ENCODE results near the gene CYTH1. TPM values are rescaled to one million over a fixed set of nuclear protein-coding genes. Genes with fewer than 3 reads are reported as not detected.

CYTH1 gene
- total RNA-seq, 2 experiments from 2014 or later = 73.0 to 148 TPM

DNA sequence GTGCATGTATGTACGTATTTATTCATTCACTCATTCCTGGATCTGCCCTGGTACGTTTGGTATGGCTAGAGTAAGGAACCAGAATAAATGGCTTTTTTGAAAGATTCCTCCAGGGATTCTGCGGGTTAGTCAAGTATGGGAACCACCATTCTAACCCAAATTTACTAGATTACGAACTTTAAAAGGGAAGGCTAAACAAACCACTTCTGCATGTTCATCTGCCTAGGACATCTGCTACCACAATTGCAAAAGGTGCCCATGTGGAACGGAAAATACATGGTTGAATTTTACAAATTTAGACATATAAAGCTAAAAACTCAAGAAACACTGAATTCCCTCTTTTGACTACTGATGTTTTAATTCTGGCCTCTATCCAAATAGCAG, 22.1 kb downstream of the CYTH1 start:
- no peaks in the 10 kb centered on the region for H3K9me2 ChIP-seq (ENCODE audit: insufficient read depth, low read length)
- no peak overlapping the region; the same call in 1 of the 2 replicates for H2AFZ ChIP-seq (ENCODE audit: low read length)
- DNase-seq (ENCODE audit: low spot score) = peak; percentile 75
- peak overlapping the region; percentile 85 for H3K4me2 ChIP-seq (ENCODE audit: low read length)
- no TSS peak for BruUV-seq (replicated peaks)
- POLR2A ChIA-PET = interaction anchor here (0.6 to 2.0 kb wide), 11 partner anchors 8 to 1287 kb away, joined by 3 to 8 read pairs (median 6); no protein-coding TSS in a partner anchor
- TF ChIP-seq EZH2phosphoT487 (IDR thresholded peaks at IDR 0.05; ENCODE audit: borderline replicate concordance, low read depth, low read length) = no peak
- TF ChIP-seq, protein P1, sequence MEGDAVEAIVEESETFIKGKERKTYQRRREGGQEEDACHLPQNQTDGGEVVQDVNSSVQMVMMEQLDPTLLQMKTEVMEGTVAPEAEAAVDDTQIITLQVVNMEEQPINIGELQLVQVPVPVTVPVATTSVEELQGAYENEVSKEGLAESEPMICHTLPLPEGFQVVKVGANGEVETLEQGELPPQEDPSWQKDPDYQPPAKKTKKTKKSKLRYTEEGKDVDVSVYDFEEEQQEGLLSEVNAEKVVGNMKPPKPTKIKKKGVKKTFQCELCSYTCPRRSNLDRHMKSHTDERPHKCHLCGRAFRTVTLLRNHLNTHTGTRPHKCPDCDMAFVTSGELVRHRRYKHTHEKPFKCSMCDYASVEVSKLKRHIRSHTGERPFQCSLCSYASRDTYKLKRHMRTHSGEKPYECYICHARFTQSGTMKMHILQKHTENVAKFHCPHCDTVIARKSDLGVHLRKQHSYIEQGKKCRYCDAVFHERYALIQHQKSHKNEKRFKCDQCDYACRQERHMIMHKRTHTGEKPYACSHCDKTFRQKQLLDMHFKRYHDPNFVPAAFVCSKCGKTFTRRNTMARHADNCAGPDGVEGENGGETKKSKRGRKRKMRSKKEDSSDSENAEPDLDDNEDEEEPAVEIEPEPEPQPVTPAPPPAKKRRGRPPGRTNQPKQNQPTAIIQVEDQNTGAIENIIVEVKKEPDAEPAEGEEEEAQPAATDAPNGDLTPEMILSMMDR (conservative IDR thresholded peaks at IDR 0.05; ENCODE audit: low read length) = no peak
- CTCF ChIA-PET (ENCODE audit: unreplicated experiment) = interaction anchor here (1.5 kb wide), 1 partner anchor 20 kb away, joined by 9 read pairs; no protein-coding TSS in a partner anchor
- no peaks in the 10 kb centered on the region for H4K20me1 ChIP-seq (ENCODE audit: insufficient read depth, low read length)
- H3K9me3 ChIP-seq (ENCODE audit: low read length) = no peaks in the 10 kb centered on the region
- peaks cover 66% of the 10 kb centered on the region for H3K4me1 ChIP-seq (ENCODE audit: insufficient read depth, low read length, poor library complexity, severe bottlenecking)
- peaks cover 11% of the 10 kb centered on the region; the same call in 1 of the 2 replicates for H3K36me3 ChIP-seq (ENCODE audit: insufficient read depth, low read length)
- intact Hi-C loops (cut with micrococcal nuclease; ENCODE audit: unreplicated experiment) = loop anchor here (1.0 to 2.0 kb wide), 3 partner anchors 15 to 21 kb away; no protein-coding TSS in a partner anchor
- peak overlapping the region; percentile 90 for H3K27ac ChIP-seq (ENCODE audit: low read depth, low read length, poor library complexity, severe bottlenecking)
- H3K4me3 ChIP-seq (ENCODE audit: low read depth, low read length, poor library complexity, severe bottlenecking) = peak overlapping the region; percentile 57
- H3K79me2 ChIP-seq (ENCODE audit: insufficient read depth, low read depth, low read length) = peaks cover 97% of the 10 kb centered on the region

DNA sequence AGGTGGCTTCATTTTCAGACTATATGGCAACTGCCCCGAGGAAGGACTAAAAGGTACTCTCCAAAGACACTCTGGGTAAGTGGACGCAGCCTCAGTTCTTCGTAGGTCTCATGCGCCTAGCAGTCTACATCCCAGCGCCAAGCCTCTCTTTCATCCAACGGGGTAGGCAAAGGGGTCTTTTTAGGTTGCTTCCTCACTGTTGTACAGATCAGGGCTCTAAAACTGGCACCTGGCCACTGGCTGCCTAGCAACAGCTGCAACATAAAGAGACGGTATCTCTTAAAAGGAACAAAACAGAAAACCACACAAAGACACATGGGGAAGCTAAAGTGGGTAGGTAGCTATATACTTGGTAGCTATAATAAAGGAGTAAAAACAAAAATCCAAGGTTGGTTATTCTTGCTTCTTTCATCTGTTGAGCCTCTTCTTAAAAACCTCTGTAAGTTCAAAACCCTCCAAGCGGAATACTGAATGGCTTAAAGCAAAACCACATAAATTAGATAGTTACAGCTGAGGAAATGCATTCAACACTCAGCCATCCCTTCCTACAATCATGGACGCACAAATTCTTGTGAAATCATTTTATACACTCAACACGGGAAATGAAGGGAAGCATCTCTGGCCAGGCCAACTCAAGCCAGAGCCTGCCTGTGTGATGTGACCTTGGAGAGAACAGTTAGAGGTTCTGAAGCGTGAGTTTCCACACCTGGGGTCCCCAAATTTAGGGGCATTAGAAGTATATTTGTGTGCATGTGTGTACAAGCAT, 22.7 kb downstream of the CYTH1 start:
- H4K20me1 ChIP-seq (ENCODE audit: insufficient read depth, low read length) = no peaks in the 10 kb centered on the region
- peak overlapping the region; percentile 90 for H3K27ac ChIP-seq (ENCODE audit: low read depth, low read length, poor library complexity, severe bottlenecking)
- BruUV-seq (replicated peaks) = TSS peak; percentile 32
- H3K9me3 ChIP-seq (ENCODE audit: low read length) = no peaks in the 10 kb centered on the region
- DNase-seq (ENCODE audit: low spot score) = peak; percentile 93
- peaks cover 66% of the 10 kb centered on the region for H3K4me1 ChIP-seq (ENCODE audit: insufficient read depth, low read length, poor library complexity, severe bottlenecking)
- H2AFZ ChIP-seq (ENCODE audit: low read length) = peak overlapping the region; percentile 1; the same call in 1 of the 2 replicates
- intact Hi-C loops (cut with micrococcal nuclease; ENCODE audit: unreplicated experiment) = loop anchor here (1.0 to 2.0 kb wide), 3 partner anchors 15 to 21 kb away; no protein-coding TSS in a partner anchor
- ChIA-PET CTCF (ENCODE audit: unreplicated experiment) (interaction anchor here (1.5 kb wide), 1 partner anchor 20 kb away, joined by 9 read pairs; no protein-coding TSS in a partner anchor), POLR2A (interaction anchor here (0.5 to 2.0 kb wide), 17 partner anchors 9 to 1286 kb away, joined by 3 to 8 read pairs (median 6); no protein-coding TSS in a partner anchor)
- TF ChIP-seq EZH2phosphoT487 (IDR thresholded peaks at IDR 0.05; ENCODE audit: borderline replicate concordance, low read depth, low read length) = no peak
- TF ChIP-seq, protein P1 (conservative IDR thresholded peaks at IDR 0.05; ENCODE audit: low read length) = no peak
- H3K4me3 ChIP-seq (ENCODE audit: low read depth, low read length, poor library complexity, severe bottlenecking) = peak overlapping the region; percentile 57
- no peaks in the 10 kb centered on the region for H3K9me2 ChIP-seq (ENCODE audit: insufficient read depth, low read length)
- H3K79me2 ChIP-seq (ENCODE audit: insufficient read depth, low read depth, low read length) = peaks cover 97% of the 10 kb centered on the region
- H3K4me2 ChIP-seq (ENCODE audit: low read length) = peak overlapping the region; percentile 85
- peaks cover 11% of the 10 kb centered on the region; the same call in 1 of the 2 replicates for H3K36me3 ChIP-seq (ENCODE audit: insufficient read depth, low read length)

Measured in OCI-LY7 (cell line).